Stimulated activated CD4-positive, alpha-beta T cell treated with anti-CD3 and anti-CD28 coated beads, Interleukin-12 subunit alpha, Interleukin-12 subunit beta, amount 100 ng/mL, for 24 hours (primary cell): Measurements from ENCODE around the gene NUCKS1.
A peak's percentile ranks its signal among the peaks of the same experiment; 100 is the strongest.
"Not testable (repeated sequence)": the region's sequence is repeated elsewhere in the genome, so short reads cannot be mapped to it uniquely, and the experiment has no call there.

Source experiments
- DNase-seq, 2 experiments: peaks; one replicate each; pipeline ENCODE4 v3.0.0-alpha.2; 2020; ENCODE audit warnings: low read depth in 2 of 2

The NUCKS1 gene

GRCh38 chr1:205729945-205730610 is 19.9 kb downstream of the NUCKS1 start:
- no peak for DNase-seq

GRCh38 chr1:205726619-205727125 is 23.3 kb downstream of the NUCKS1 start:
- no peak for DNase-seq

- DNase-seq: no peak
Observed at GRCh38 chr1:205725514-205725913, 24.5 kb downstream of the NUCKS1 start.

- DNase-seq: not testable (repeated sequence)
Observed at GRCh38 chr1:205720740-205721139, 29.2 kb downstream of the NUCKS1 start.

- no peak for DNase-seq
Observed at GRCh38 chr1:205719762-205720161, 30.2 kb downstream of the NUCKS1 start.

GRCh38 chr1:205719015-205719414 is 31.0 kb downstream of the NUCKS1 start:
- DNase-seq: no peak

- DNase-seq: no peak
Observed at GRCh38 chr1:205716371-205717132, 33.4 kb downstream of the NUCKS1 start.

GRCh38 chr1:205715628-205716027 is 34.4 kb downstream of the NUCKS1 start:
- no peak for DNase-seq

GRCh38 chr1:205714906-205715246 is 35.1 kb downstream of the NUCKS1 start:
- no peak for DNase-seq

GRCh38 chr1:205714190-205714905 is 35.6 kb downstream of the NUCKS1 start:
- DNase-seq: no peak

- DNase-seq: peak; percentile 9 to 43
Observed at GRCh38 chr1:205711105-205712048, 38.6 kb downstream of the NUCKS1 start.

- DNase-seq: no peak
Observed at GRCh38 chr1:205710201-205711062, 39.5 kb downstream of the NUCKS1 start.

- DNase-seq: no peak
Observed at GRCh38 chr1:205709640-205710039, 40.3 kb downstream of the NUCKS1 start.

GRCh38 chr1:205709059-205709398 is 41.0 kb downstream of the NUCKS1 start:
- no peak for DNase-seq

- no peak for DNase-seq
Observed at GRCh38 chr1:205706601-205707502, 43.1 kb downstream of the NUCKS1 start.

GRCh38 chr1:205704903-205705302 is 45.1 kb downstream of the NUCKS1 start:
- DNase-seq: no peak

- DNase-seq: no peak
Observed at GRCh38 chr1:205703072-205703471, 46.9 kb downstream of the NUCKS1 start.

GRCh38 chr1:205701891-205702290 is 48.1 kb downstream of the NUCKS1 start:
- DNase-seq: no peak

- no peak for DNase-seq
Observed at GRCh38 chr1:205701420-205701819, 48.6 kb downstream of the NUCKS1 start.
